ENCODE measurements around the gene COMMD8. TPM values are rescaled to one million over a fixed set of nuclear protein-coding genes. Genes with fewer than 3 reads are reported as not detected.

COMMD8 gene
- total and polyA plus RNA-seq, 10 of the 15 experiments (the other 5 are each of a cell fraction or from before 2014, with no cell fraction given), result 27.6 to 156 (median 48.4) TPM

GRCh38 chr4:47486231-47486673 lies 22.8 kb upstream of the COMMD8 start:
- Histone ChIP-seq H3K79me2 (ENCODE audit: control insufficient read depth, insufficient read depth, low read length) (peaks cover 37% of the 10 kb centered on the region), H3K4me3 (peak overlapping the region; percentile 81), H3K9ac (ENCODE audit: control insufficient read depth, insufficient read depth, low read length) (peak overlapping the region; percentile 82), H3K27me3 (replicated peaks in 1 of 2; ENCODE audit: control insufficient read depth in 2 of 2, insufficient read depth in 2 of 2, low read length in 1 of 2) (no peaks in the 10 kb centered on the region), H2AFZ (ENCODE audit: control insufficient read depth, low read depth, low read length) (peak overlapping the region; percentile 92), H3K27ac (ENCODE audit: control insufficient read depth, insufficient read depth) (peak overlapping the region; percentile 70), H3K9me3 (replicated peaks; ENCODE audit: control insufficient read depth, insufficient read depth, low read length) (peaks cover 2% of the 10 kb centered on the region; the same call in 1 of the 3 replicates), H4K20me1 (ENCODE audit: control insufficient read depth, insufficient read depth) (no peaks in the 10 kb centered on the region), H3K4me1 (ENCODE audit: control insufficient read depth, insufficient read depth, low read length) (peaks cover 17% of the 10 kb centered on the region), H3K4me2 (ENCODE audit: control insufficient read depth, insufficient read depth) (peak overlapping the region; percentile 81), H3K36me3 (ENCODE audit: control insufficient read depth in 2 of 2, insufficient read depth in 2 of 2, low read length in 1 of 2) (no peaks in the 10 kb centered on the region)
- intact Hi-C loops (cut with micrococcal nuclease; ENCODE audit: unreplicated experiment) (loop anchor here (5.0 kb wide), 1 partner anchor 781 kb away; the partner anchor contains the start of gene TEC), in situ Hi-C loops (cut with MboI) (no loop called here)
- FAIRE-seq (no peak), ATAC-seq (peak; percentile 2; the same call in 1 of the 3 replicates), DNase-seq (ENCODE audit: low read depth, low spot score) (no peak)
- TF ChIP-seq ATF7 (IDR thresholded peaks at IDR 0.05; ENCODE audit: low read depth), result no peak
- peak; percentile 57 for TF ChIP-seq MLLT1 (IDR thresholded peaks at IDR 0.05)
- RAD21 ChIA-PET (ENCODE audit: unreplicated experiment), result interaction anchor here (2.1 to 4.9 kb wide), 5 partner anchors 7 to 79 kb away, joined by 9 to 50 read pairs (median 18); no protein-coding TSS in a partner anchor
- BruUV-seq (replicated peaks), result no TSS peak
- CTCF ChIA-PET, result interaction anchor here (1.2 to 4.3 kb wide), 7 partner anchors 22 to 554 kb away, joined by 3 to 79 read pairs (median 7); partner anchors contain the start of gene COMMD8
- POLR2A ChIA-PET, result interaction anchor here (0.7 to 3.3 kb wide), 6 partner anchors 14 to 86 kb away, joined by 3 to 22 read pairs (median 8); partner anchors contain the start of gene COMMD8
- WGBS (ENCODE audit: insufficient coverage, insufficient replicate concordance, low lambda C conversion rate, missing lambda C conversion rate), result 80% methylated on average over 5 of the region's 5 CpGs
- SMC1A ChIA-PET (ENCODE audit: uncharacterized antibody, unreplicated experiment), result interaction anchor here (1.5 to 6.7 kb wide), 8 partner anchors 8 to 81 kb away, joined by 3 to 126 read pairs (median 32); partner anchors contain the start of gene COMMD8

- peaks cover 2% of the 10 kb centered on the region; the same call in 1 of the 3 replicates for H3K9me3 ChIP-seq (replicated peaks; ENCODE audit: control insufficient read depth, insufficient read depth, low read length)
- H3K27ac ChIP-seq (ENCODE audit: control insufficient read depth, insufficient read depth), result peak overlapping the region; percentile 70
- H4K20me1 ChIP-seq (ENCODE audit: control insufficient read depth, insufficient read depth), result no peaks in the 10 kb centered on the region
- ATAC-seq, result no peak
- ChIA-PET RAD21 (ENCODE audit: unreplicated experiment) (interaction anchor here (1.1 to 5.4 kb wide), 13 partner anchors 8 to 421 kb away, joined by 3 to 84 read pairs (median 13); partner anchors contain the start of gene COMMD8), POLR2A (interaction anchor here (0.7 to 3.3 kb wide), 9 partner anchors 8 to 85 kb away, joined by 3 to 22 read pairs (median 8); partner anchors contain the start of gene COMMD8), SMC1A (ENCODE audit: uncharacterized antibody, unreplicated experiment) (interaction anchor here (1.3 to 6.7 kb wide), 10 partner anchors 8 to 82 kb away, joined by 3 to 126 read pairs (median 21); partner anchors contain the start of gene COMMD8), CTCF (interaction anchor here (0.7 to 5.2 kb wide), 11 partner anchors 8 to 554 kb away, joined by 3 to 79 read pairs (median 7); partner anchors contain the start of gene COMMD8)
- TF ChIP-seq FOXK2 (IDR thresholded peaks at IDR 0.05) (no peak), MXI1 (IDR thresholded peaks at IDR 0.05; ENCODE audit: low read depth, low read length) (peak; percentile 28; the same call in 1 of the 2 replicates), SMC3 (IDR thresholded peaks at IDR 0.05; ENCODE audit: borderline replicate concordance, low read length) (no peak)
- H3K4me2 ChIP-seq (ENCODE audit: control insufficient read depth, insufficient read depth), result peak overlapping the region; percentile 81
- peak overlapping the region; percentile 92 for H2AFZ ChIP-seq (ENCODE audit: control insufficient read depth, low read depth, low read length)
- peaks cover 17% of the 10 kb centered on the region for H3K4me1 ChIP-seq (ENCODE audit: control insufficient read depth, insufficient read depth, low read length)
- FAIRE-seq, result no peak
- in situ Hi-C loops (cut with MboI) (no loop called here), intact Hi-C loops (cut with micrococcal nuclease; ENCODE audit: unreplicated experiment) (loop anchor here (1.0 to 5.0 kb wide), 2 partner anchors 22 to 782 kb away; partner anchors contain the start of genes COMMD8 and TEC)
- H3K36me3 ChIP-seq (ENCODE audit: control insufficient read depth in 2 of 2, insufficient read depth in 2 of 2, low read length in 1 of 2), result no peaks in the 10 kb centered on the region
- BruUV-seq (replicated peaks), result no TSS peak
- under 1% methylated on average over 8 of the region's 14 CpGs for WGBS (ENCODE audit: insufficient coverage, insufficient replicate concordance, low lambda C conversion rate, missing lambda C conversion rate)
- H3K4me3 ChIP-seq, result peak overlapping the region; percentile 81
- peaks cover 33% of the 10 kb centered on the region for H3K79me2 ChIP-seq (ENCODE audit: control insufficient read depth, insufficient read depth, low read length)
- DNase-seq (ENCODE audit: low read depth, low spot score), result no peak
- H3K9ac ChIP-seq (ENCODE audit: control insufficient read depth, insufficient read depth, low read length), result peak overlapping the region; percentile 82
- no peaks in the 10 kb centered on the region for H3K27me3 ChIP-seq (replicated peaks in 1 of 2; ENCODE audit: control insufficient read depth in 2 of 2, insufficient read depth in 2 of 2, low read length in 1 of 2)
These were observed 22.3 kb upstream of the COMMD8 start for GRCh38 chr4:47485768-47486167.
